H1 (cell line): Measurements from ENCODE around the gene SMURF2. TPM values are rescaled to one million over a fixed set of nuclear protein-coding genes. Genes with fewer than 3 reads are reported as not detected.

ENCODE experiments used
- CTCF ChIA-PET: fragments of 300-600 bp; sonication (Branson Sonifier 250); formaldehyde crosslinking; loops from one replicate; lab custom pipeline; 2021; ENCODE audit not compliant: partially characterized antibody; lab: Charles Lee
- POLR2A ChIA-PET: fragments of 300-600 bp; sonication (Branson Sonifier 250); formaldehyde crosslinking; loops from one replicate; lab custom pipeline; 2021; ENCODE audit warnings: inconsistent platforms; ENCODE audit not compliant: partially characterized antibody; lab: Charles Lee
- DNase-seq, 2 experiments: peaks; one replicate each; pipeline versions ENCODE4 v3.0.0 to v3.0.0-alpha.2; 2010 to 2022; ENCODE audit warnings: low spot score in 2 of 2, low read depth in 1 of 2, mixed read lengths in 1 of 2
- FAIRE-seq: peaks from 2 replicates; lab custom pipeline; 2011; peaks lifted over from hg19 to GRCh38; lab: Jason Lieb, UNC
- H2AFZ ChIP-seq: 2 replicates; pipeline ENCODE4 v1.8.1; 2012; ENCODE audit warnings: low read length, inconsistent platforms
- H2AK5ac ChIP-seq: 2 replicates; pipeline ENCODE4 v1.6.1; 2013; ENCODE audit warnings: low read depth, low read length
- H2BK120ac ChIP-seq: replicated peaks from 2 replicates; pipeline ENCODE3; 2013; ENCODE audit warnings: low read depth, low read length, inconsistent platforms
- H2BK12ac ChIP-seq: 2 replicates; pipeline ENCODE4 v1.6.1; 2013; ENCODE audit warnings: low read depth, low read length
- H2BK15ac ChIP-seq: 2 replicates; pipeline ENCODE4 v1.6.1; 2013; ENCODE audit warnings: low read length
- H2BK20ac ChIP-seq: 2 replicates; pipeline ENCODE4 v1.6.1; 2013; ENCODE audit warnings: low read length
- H2BK5ac ChIP-seq: 2 replicates; pipeline ENCODE4 v1.6.1; 2013; ENCODE audit warnings: low read depth, low read length
- H3K14ac ChIP-seq: 2 replicates; pipeline ENCODE4 v1.6.1; 2013; ENCODE audit warnings: inconsistent platforms; ENCODE audit not compliant: insufficient read length
- H3K18ac ChIP-seq: 2 replicates; pipeline ENCODE4 v1.6.1; 2013; ENCODE audit warnings: low read length; ENCODE audit errors: extremely low read depth
- H3K23ac ChIP-seq: 2 replicates; pipeline ENCODE4 v1.6.1; 2013; ENCODE audit warnings: inconsistent platforms; ENCODE audit not compliant: insufficient read length
- H3K23me2 ChIP-seq: 2 replicates; pipeline ENCODE4 v1.6.1; 2013; ENCODE audit warnings: low read depth, low read length
- H3K27ac ChIP-seq: 2 replicates; pipeline ENCODE4 v1.6.1; 2011; ENCODE audit warnings: low read depth, low read length, inconsistent platforms
- H3K27me3 ChIP-seq, 4 experiments: replicated peaks in 1 of 4; 1 replicate in 1 of 4; 2 replicates in 3 of 4; pipeline versions ENCODE4 v1.6.1 to v1.8.1; 2011 to 2013; ENCODE audit warnings: low read length in 3 of 4, mild to moderate bottlenecking in 3 of 4, inconsistent platforms in 2 of 4, mixed read lengths in 2 of 4, moderate library complexity in 1 of 4; ENCODE audit not compliant: control insufficient read depth in 3 of 4, insufficient read depth in 3 of 4; ENCODE audit errors: extremely low read depth in 1 of 4
- H3K36me3 ChIP-seq, 4 experiments: 2 replicates each; pipeline versions ENCODE4 v1.6.1 to v1.8.1; 2011 to 2013; ENCODE audit warnings: mild to moderate bottlenecking in 4 of 4, low read length in 3 of 4, moderate library complexity in 2 of 4, control low read depth in 1 of 4, inconsistent platforms in 1 of 4; ENCODE audit not compliant: insufficient read depth in 4 of 4, control insufficient read depth in 2 of 4
- H3K4ac ChIP-seq: replicated peaks from 2 replicates; pipeline ENCODE3; 2013; ENCODE audit warnings: low read length, low read depth, mixed read lengths, inconsistent platforms; ENCODE audit not compliant: insufficient read length
- H3K4me1 ChIP-seq, 4 experiments: replicated peaks in 1 of 4; 1 replicate in 1 of 4; 2 replicates in 3 of 4; pipeline versions ENCODE4 v1.6.1 to v1.8.1; 2011 to 2013; ENCODE audit warnings: low read length in 3 of 4, inconsistent platforms in 2 of 4, mixed read lengths in 1 of 4; ENCODE audit not compliant: insufficient read depth in 4 of 4, control insufficient read depth in 3 of 4
- H3K4me2 ChIP-seq, 2 experiments: 2 replicates each; pipeline versions ENCODE4 v1.6.1 to v1.8.1; 2011 to 2013; ENCODE audit warnings: low read depth in 2 of 2, low read length in 2 of 2, control low read depth in 1 of 2, inconsistent platforms in 1 of 2, mild to moderate bottlenecking in 1 of 2; ENCODE audit not compliant: insufficient read depth in 1 of 2
- H3K4me3 ChIP-seq, 4 experiments: fragments of 200-600, 300-600 bp in 1 of 4; sonication (generic), shearing (Covaris generic), sonication (Bioruptor Twin) in 1 of 4; 2 replicates each; pipeline versions ENCODE4 v1.5.1 to v1.8.1; 2011 to 2016; ENCODE audit warnings: low read length in 4 of 4, low read depth in 3 of 4, control low read depth in 2 of 4, inconsistent platforms in 2 of 4, mild to moderate bottlenecking in 2 of 4, mixed read lengths in 1 of 4, moderate library complexity in 1 of 4; ENCODE audit not compliant: insufficient read depth in 2 of 4; ENCODE audit errors: extremely low read depth in 1 of 4
- H3K56ac ChIP-seq: replicated peaks from 2 replicates; pipeline ENCODE3; 2013; ENCODE audit warnings: low read depth, mild to moderate bottlenecking, mixed read lengths, low read length, inconsistent platforms; ENCODE audit not compliant: insufficient read length
- H3K79me1 ChIP-seq: 2 replicates; pipeline ENCODE4 v1.6.1; 2013; ENCODE audit warnings: low read depth, low read length, control low read depth
- H3K79me2 ChIP-seq, 2 experiments: 2 replicates each; pipeline versions ENCODE4 v1.6.1 to v1.8.1; 2012 to 2013; ENCODE audit warnings: low read length in 2 of 2, mild to moderate bottlenecking in 2 of 2, inconsistent platforms in 1 of 2; ENCODE audit not compliant: insufficient read depth in 2 of 2, control insufficient read depth in 1 of 2
- H3K9ac ChIP-seq, 4 experiments: replicated peaks in 1 of 4; 1 replicate in 1 of 4; 2 replicates in 3 of 4; pipeline versions ENCODE4 v1.6.1 to v1.8.1; 2011 to 2013; ENCODE audit warnings: low read depth in 3 of 4, low read length in 3 of 4, control low read depth in 2 of 4, mild to moderate bottlenecking in 2 of 4, moderate library complexity in 2 of 4, inconsistent platforms in 1 of 4; ENCODE audit errors: extremely low read depth in 1 of 4
- H3K9me3 ChIP-seq, 2 experiments: 2 replicates each; pipeline versions ENCODE4 v1.6.1 to v1.8.1; 2012 to 2013; ENCODE audit warnings: mild to moderate bottlenecking in 2 of 2, moderate library complexity in 2 of 2, control low read depth in 1 of 2, inconsistent platforms in 1 of 2, low read depth in 1 of 2, low read length in 1 of 2, mixed read lengths in 1 of 2; ENCODE audit not compliant: insufficient read depth in 2 of 2
- H4K20me1 ChIP-seq, 2 experiments: replicated peaks in 1 of 2; 2 replicates each; pipeline versions ENCODE3 to v1.8.1; 2011 to 2013; ENCODE audit warnings: inconsistent platforms in 2 of 2, low read length in 2 of 2, mild to moderate bottlenecking in 1 of 2; ENCODE audit not compliant: insufficient read depth in 2 of 2, control insufficient read depth in 1 of 2
- H4K5ac ChIP-seq: 2 replicates; pipeline ENCODE4 v1.6.1; 2013; ENCODE audit warnings: low read length, low read depth, mixed read lengths, inconsistent platforms; ENCODE audit not compliant: insufficient read length
- H4K8ac ChIP-seq: 2 replicates; pipeline ENCODE4 v1.8.0; 2013; ENCODE audit warnings: mild to moderate bottlenecking, moderate library complexity, low read length, inconsistent platforms; ENCODE audit not compliant: insufficient read depth; ENCODE audit errors: extremely low read depth
- H4K91ac ChIP-seq: replicated peaks from 2 replicates; pipeline ENCODE3; 2013; ENCODE audit warnings: low read length, mixed read lengths, inconsistent platforms; ENCODE audit not compliant: insufficient read length
- CBX8 ChIP-seq: fragments of 300-800, 300-1000 bp; sonication (generic); IDR thresholded peaks from 2 replicates; pipeline ENCODE4 v1.7.1; 2016; ENCODE audit warnings: low read depth, low read length, borderline replicate concordance
- CREB1 ChIP-seq: IDR thresholded peaks from 2 replicates; pipeline ENCODE4 v1.6.1; 2012; ENCODE audit warnings: inconsistent platforms
- CTCF ChIP-seq, 3 experiments: IDR thresholded peaks; 1 replicate in 2 of 3; 2 replicates in 1 of 3; pipeline versions ENCODE4 v1.5.1 to v1.6.1; 2011; ENCODE audit warnings: low read length in 3 of 3, mild to moderate bottlenecking in 3 of 3, inconsistent platforms in 2 of 3, low read depth in 1 of 3, moderate library complexity in 1 of 3; ENCODE audit not compliant: insufficient read depth in 1 of 3; ENCODE audit errors: control extremely low read depth in 1 of 3
- HDAC6 ChIP-seq: IDR thresholded peaks from one replicate; pipeline ENCODE4 v1.7.1; 2012; ENCODE audit warnings: low read depth, mild to moderate bottlenecking, inconsistent platforms, low read length, moderate library complexity
- JUN ChIP-seq: IDR thresholded peaks from 2 replicates; pipeline ENCODE4 v1.6.1; 2011; ENCODE audit warnings: low read depth, mild to moderate bottlenecking, improper control_type of control experiment, low read length
- SIN3A ChIP-seq, 2 experiments: IDR thresholded peaks in 1 of 2; conservative IDR thresholded peaks in 1 of 2; 2 replicates each; pipeline ENCODE4 v1.6.1; 2011 to 2012; ENCODE audit warnings: low read length in 2 of 2, improper control_type of control experiment in 1 of 2, low read depth in 1 of 2, mild to moderate bottlenecking in 1 of 2
- SIX5 ChIP-seq: IDR thresholded peaks from 2 replicates; pipeline ENCODE4 v1.6.1; 2011; ENCODE audit warnings: mild to moderate bottlenecking, low read depth, low read length
- SP1 ChIP-seq: IDR thresholded peaks from 2 replicates; pipeline ENCODE4 v1.6.1; 2011; ENCODE audit warnings: low read depth, low read length
- WGBS, 2 experiments: shearing (Covaris generic) in 1 of 2; methylation state at CpG; one replicate each; pipeline versions ENCODE4 v1.1.6 to v1.1.7; 2013 to 2015; ENCODE audit warnings: low lambda C conversion rate in 2 of 2, mixed read lengths in 2 of 2, inconsistent platforms in 1 of 2, low coverage in 1 of 2, missing lambda C conversion rate in 1 of 2; ENCODE audit not compliant: insufficient replicate concordance in 2 of 2, insufficient coverage in 1 of 2, insufficient read length in 1 of 2; ENCODE audit errors: extremely low coverage in 1 of 2, missing lambda C conversion rate in 1 of 2; 5-methylcytosine and 5-hydroxymethylcytosine counted together
- polyA plus RNA-seq, 7 experiments: library from polyadenylated mRNA; depleted of rRNA in 3 of 7; stranded (reverse) in 5 of 7; unstranded in 2 of 7; fragments of >200 nt in 5 of 7; fragments of 200-250 nt in 2 of 7; gene quantifications; 1 replicate in 5 of 7; 2 replicates in 1 of 7; 4 replicates in 1 of 7; pipeline versions ENCODE4 v1.2.1 to v1.2.3, GENCODE V29; 2011 to 2013; ENCODE audit warnings: missing spikeins in 2 of 7, mixed read lengths in 2 of 7
- total RNA-seq: library from RNA; stranded (reverse); fragmentation: NEBNext Ultra II Directional; extraction: Animal tissue kit (Norgen Biotek cat#: 25700); gene quantifications from 2 replicates; pipeline ENCODE4 v1.2.1, GENCODE V29; 2021

SMURF2 gene
- total and polyA plus RNA-seq, 2 of the 8 experiments (the other 6 are each of a cell fraction or from before 2014, with no cell fraction given) = 7.2 to 29.2 TPM

GRCh38 chr17:64547319-64547718 lies 114.8 kb downstream of the SMURF2 start:
- no peak overlapping the region for H3K23ac ChIP-seq
- no peak overlapping the region for H2AK5ac ChIP-seq
- no peak overlapping the region for H2BK5ac ChIP-seq
- H4K5ac ChIP-seq = no peak overlapping the region
- POLR2A ChIA-PET = interaction anchor here (1.0 to 2.9 kb wide), 3 partner anchors 8 to 48 kb away, joined by 5 to 22 read pairs (median 7); partner anchors contain the start of genes CEP95 and DDX5
- H3K79me1 ChIP-seq = no peaks in the 10 kb centered on the region
- H4K20me1 ChIP-seq = peaks cover 0 to 2% of the 10 kb centered on the region in 2 experiments
- H3K9me3 ChIP-seq = no peaks in the 10 kb centered on the region
- H2BK20ac ChIP-seq = no peak overlapping the region
- H3K79me2 ChIP-seq = no peaks in the 10 kb centered on the region
- H2BK15ac ChIP-seq = no peak overlapping the region
- no peak overlapping the region for H3K4me3 ChIP-seq
- no peak overlapping the region for H3K14ac ChIP-seq
- CTCF ChIA-PET = interaction anchor here (0.6 to 3.1 kb wide), 9 partner anchors 12 to 192 kb away, joined by 3 to 13 read pairs (median 3); no protein-coding TSS in a partner anchor
- H4K8ac ChIP-seq = no peak overlapping the region
- peaks cover 0 to 4% (median 0%) of the 10 kb centered on the region in 4 experiments; a peak in 2 of 7 replicates for H3K4me1 ChIP-seq
- no peak for DNase-seq
- H3K4ac ChIP-seq = no peak overlapping the region
- no peak overlapping the region for H2BK12ac ChIP-seq
- H3K27me3 ChIP-seq = no peaks in the 10 kb centered on the region
- peaks cover 0 to 21% (median 0%) of the 10 kb centered on the region in 4 experiments; a peak in 1 of 8 replicates for H3K36me3 ChIP-seq
- H2BK120ac ChIP-seq = no peak overlapping the region
- H3K18ac ChIP-seq = no peak overlapping the region
- no peak for FAIRE-seq
- H3K4me2 ChIP-seq = no peak overlapping the region; a peak in 1 of 4 replicates
- H3K56ac ChIP-seq = no peak overlapping the region
- 69% methylated on average over 10 of the region's 10 CpGs; no CpG with 5 or more reads in 1 of the 2 experiments for WGBS, 2 experiments
- H2AFZ ChIP-seq = no peak overlapping the region
- H3K27ac ChIP-seq = no peak overlapping the region
- TF ChIP-seq HDAC6 = no peak
- TF ChIP-seq JUN = no peak
- 0 out of 4 replicates have a peak, but pooled peaks of 1 of the 2 experiments have one; percentile 35 for TF ChIP-seq SIN3A (conservative IDR thresholded peaks at IDR 0.05 in 1 of 2, IDR thresholded peaks at IDR 0.05 in 1 of 2; ENCODE audit: low read depth in 1 of 2, low read length in 2 of 2)
- peak in 2 of 3 experiments; percentile 18 to 25; a peak in 2 of 4 replicates for TF ChIP-seq CTCF (IDR thresholded peaks at IDR 0.05; ENCODE audit: control extremely low read depth in 1 of 3, insufficient read depth in 1 of 3, low read depth in 1 of 3, low read length in 3 of 3)
- TF ChIP-seq CBX8 = no peak
- TF ChIP-seq CREB1 = no peak
- TF ChIP-seq SP1 = no peak
- TF ChIP-seq SIX5 = no peak
- no peaks in the 10 kb centered on the region for H3K23me2 ChIP-seq
- no peak overlapping the region for H3K9ac ChIP-seq
- no peak overlapping the region for H4K91ac ChIP-seq
